Endothelial cell of umbilical vein (primary cell): ENCODE data around the gene EIF4A3. TPM values are rescaled to one million over a fixed set of nuclear protein-coding genes. Genes with fewer than 3 reads are reported as not detected.

Source experiments
- BruUV-seq: library from RNA; stranded (reverse); fragments of 400-500 nt; replicated peaks from 2 replicates; lab custom pipeline; 2021; lab: Mats Ljungman, UMichigan
- CTCF ChIA-PET: fragments of 300-600, 350-600 bp; sonication (Branson Sonifier 250); formaldehyde crosslinking; loops from one replicate; lab custom pipeline; 2021; ENCODE audit warnings: antibody characterized with exemption, inconsistent platforms; lab: Charles Lee
- POLR2A ChIA-PET: fragments of 300-600, 350-600 bp; sonication (Branson Sonifier 250); formaldehyde crosslinking; loops from one replicate; lab custom pipeline; 2021; ENCODE audit warnings: antibody characterized with exemption, inconsistent platforms; lab: Charles Lee
- DNase-seq: peaks from one replicate; pipeline ENCODE4 v3.0.0-alpha.2; 2011; ENCODE audit warnings: low read depth, low spot score
- FAIRE-seq: peaks from 2 replicates; lab custom pipeline; 2011; peaks lifted over from hg19 to GRCh38; lab: Jason Lieb, UNC
- H2AFZ ChIP-seq: 2 replicates; pipeline ENCODE4 v1.6.0; 2012; ENCODE audit warnings: low read depth, low read length, control low read depth, inconsistent platforms
- H3K27ac ChIP-seq: 2 replicates; pipeline ENCODE4 v1.5.1; 2011; ENCODE audit warnings: low read depth, mild to moderate bottlenecking, control low read depth, low read length, moderate library complexity; ENCODE audit not compliant: insufficient read depth
- H3K27me3 ChIP-seq, 2 experiments: 2 replicates each; pipeline versions ENCODE4 v1.6.0 to v1.6.1; 2011; ENCODE audit warnings: low read length in 2 of 2, mixed read lengths in 1 of 2; ENCODE audit not compliant: control insufficient read depth in 2 of 2, insufficient read depth in 2 of 2
- H3K36me3 ChIP-seq, 2 experiments: 2 replicates in 1 of 2; 3 replicates in 1 of 2; pipeline ENCODE4 v1.5.1; 2011; ENCODE audit warnings: low read length in 2 of 2, mild to moderate bottlenecking in 1 of 2, moderate library complexity in 1 of 2; ENCODE audit not compliant: control insufficient read depth in 2 of 2, insufficient read depth in 2 of 2; ENCODE audit errors: extremely low read depth in 1 of 2
- H3K4me1 ChIP-seq: 3 replicates; pipeline ENCODE4 v1.5.1; 2011; ENCODE audit warnings: mild to moderate bottlenecking, low read length; ENCODE audit not compliant: control insufficient read depth, insufficient read depth; ENCODE audit errors: extremely low read depth
- H3K4me2 ChIP-seq: 2 replicates; pipeline ENCODE4 v1.6.1; 2011; ENCODE audit warnings: low read length, control low read depth, mixed read lengths; ENCODE audit not compliant: insufficient read depth
- H3K4me3 ChIP-seq, 3 experiments: fragments of 200-600 bp in 1 of 3; sonication (generic), shearing (Covaris generic) in 1 of 3; replicated peaks in 1 of 3; 2 replicates each; pipeline ENCODE4 v1.5.1; 2011 to 2016; ENCODE audit warnings: control low read depth in 3 of 3, low read length in 3 of 3, mild to moderate bottlenecking in 2 of 3, inconsistent platforms in 1 of 3, low read depth in 1 of 3, moderate library complexity in 1 of 3; ENCODE audit not compliant: insufficient read depth in 1 of 3
- H3K79me2 ChIP-seq: 2 replicates; pipeline ENCODE4 v1.6.0; 2012; ENCODE audit warnings: low read length, inconsistent platforms; ENCODE audit not compliant: control insufficient read depth, insufficient read depth
- H3K9ac ChIP-seq: replicated peaks from 2 replicates; pipeline ENCODE3; 2011; ENCODE audit warnings: low read length, control low read depth; ENCODE audit not compliant: insufficient read depth; ENCODE audit errors: extremely low read depth
- H3K9me1 ChIP-seq: replicated peaks from 3 replicates; pipeline ENCODE4 v1.6.0; 2011; ENCODE audit warnings: mild to moderate bottlenecking, low read length; ENCODE audit not compliant: control insufficient read depth, insufficient read depth; ENCODE audit errors: extremely low read depth
- H3K9me3 ChIP-seq: replicated peaks from 2 replicates; pipeline ENCODE4 v1.5.1; 2012; ENCODE audit warnings: low read length, inconsistent platforms; ENCODE audit not compliant: control insufficient read depth, insufficient read depth
- H4K20me1 ChIP-seq: replicated peaks from 2 replicates; pipeline ENCODE3; 2011; ENCODE audit warnings: mild to moderate bottlenecking, low read length; ENCODE audit not compliant: control insufficient read depth, insufficient read depth; ENCODE audit errors: extremely low read depth
- CTCF ChIP-seq, 2 donors: IDR thresholded peaks; 1 replicate in 1 of 2; 2 replicates in 1 of 2; pipeline ENCODE4 v1.5.1; 2011; ENCODE audit warnings: low read length in 2 of 2, mild to moderate bottlenecking in 2 of 2, moderate library complexity in 2 of 2, control low read depth in 1 of 2, inconsistent platforms in 1 of 2, low read depth in 1 of 2; ENCODE audit not compliant: insufficient read depth in 1 of 2; ENCODE audit errors: extremely low read depth in 1 of 2
- EZH2 ChIP-seq: IDR thresholded peaks from 2 replicates; pipeline ENCODE4 v1.6.1; 2012; ENCODE audit warnings: borderline replicate concordance, low read depth, mild to moderate bottlenecking, moderate library complexity, low read length, inconsistent platforms; ENCODE audit not compliant: severe bottlenecking
- FOS ChIP-seq: IDR thresholded peaks from 2 replicates; pipeline ENCODE4 v1.6.1; 2011; ENCODE audit warnings: mild to moderate bottlenecking, low read length, moderate library complexity, borderline replicate concordance; ENCODE audit not compliant: insufficient read depth
- GATA2 ChIP-seq: IDR thresholded peaks from 2 replicates; pipeline ENCODE4 v1.7.0; 2011; ENCODE audit warnings: low read depth, mild to moderate bottlenecking, moderate library complexity, mixed read lengths, low read length; ENCODE audit not compliant: insufficient read length, insufficient read depth
- JUN ChIP-seq: IDR thresholded peaks from 2 replicates; pipeline ENCODE4 v1.6.1; 2011; ENCODE audit warnings: borderline replicate concordance, low read depth; ENCODE audit not compliant: insufficient read length, insufficient read depth
- MYC ChIP-seq: IDR thresholded peaks from one replicate; pipeline ENCODE4 v1.6.1; 2011; ENCODE audit warnings: mild to moderate bottlenecking, low read depth, low read length
- POLR2A ChIP-seq: IDR thresholded peaks from 2 replicates; pipeline ENCODE4 v1.6.1; 2012; ENCODE audit warnings: low read depth, mild to moderate bottlenecking, control low read depth, low read length
- POLR2AphosphoS5 ChIP-seq: IDR thresholded peaks from 2 replicates; pipeline ENCODE4 v1.6.1; 2012; ENCODE audit warnings: low read depth, mild to moderate bottlenecking, control low read depth, low read length, moderate library complexity; ENCODE audit not compliant: insufficient read depth
- dilution Hi-C: fragments of 300-500 bp; cut with MboI; formaldehyde crosslinking; loops from one replicate; pipeline ENCODE4 v1.15.0; 2019; ENCODE audit warnings: low sequenced_read_pairs; ENCODE audit not compliant: extremely low pct_ligation_motif_present
- intact Hi-C: fragments of 100-400 bp; cut with micrococcal nuclease; formaldehyde crosslinking; loops from one replicate; pipeline ENCODE4 v1.10.0; 2022
- polyA plus RNA-seq, 4 experiments: library from polyadenylated mRNA; depleted of rRNA in 3 of 4; stranded (reverse) in 3 of 4; unstranded in 1 of 4; fragments of >200 nt; gene quantifications; 2 replicates each; pipeline versions ENCODE4 v1.2.1 to v1.2.3, GENCODE V29; 2011 to 2012; ENCODE audit warnings: missing spikeins in 1 of 4
- total RNA-seq: library from RNA; stranded (reverse); gene quantifications from 2 replicates; pipeline ENCODE4 v1.2.3, GENCODE V29; 2021

EIF4A3 gene
- total and polyA plus RNA-seq, 2 donors (not counting 3 experiments of a cell fraction or from before 2014, with no cell fraction given), result 90.4 to 94.5 TPM

DNA sequence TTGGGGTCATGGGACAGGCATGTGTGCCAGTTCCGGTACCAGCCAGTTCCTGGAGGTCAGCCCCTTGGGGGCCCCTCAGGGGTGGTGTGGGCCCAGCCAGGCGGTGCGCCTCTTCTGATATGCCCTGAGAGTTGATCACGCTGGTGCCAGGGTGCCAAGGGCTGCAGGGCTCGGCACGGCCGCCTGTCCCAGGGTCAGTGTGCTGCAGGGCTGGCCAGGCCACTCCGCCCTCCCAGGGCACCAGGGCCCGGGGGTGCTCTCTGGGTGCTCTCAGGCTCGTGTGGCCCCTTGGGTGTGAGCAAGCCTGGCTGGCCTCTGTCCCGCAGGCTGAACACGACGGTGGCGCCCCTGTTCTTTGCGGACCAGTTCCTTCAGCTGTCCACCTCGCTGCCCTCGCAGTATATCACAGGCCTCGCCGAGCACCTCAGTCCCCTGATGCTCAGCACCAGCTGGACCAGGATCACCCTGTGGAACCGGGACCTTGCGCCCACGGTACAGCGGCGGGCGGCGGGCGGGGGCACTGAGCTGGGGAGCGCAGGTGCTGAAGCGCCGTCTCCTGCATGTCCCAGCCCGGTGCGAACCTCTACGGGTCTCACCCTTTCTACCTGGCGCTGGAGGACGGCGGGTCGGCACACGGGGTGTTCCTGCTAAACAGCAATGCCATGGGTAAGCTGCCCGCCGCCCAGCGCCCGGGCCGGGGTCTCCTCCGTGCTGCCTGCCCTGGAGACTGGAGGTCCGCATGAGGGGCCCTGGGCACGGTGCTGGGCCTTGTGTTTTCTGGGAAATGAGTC lies 39.5 kb downstream of the EIF4A3 start:
- ChIA-PET CTCF (interaction anchor here (0.7 to 1.5 kb wide), 2 partner anchors 11 to 17 kb away, joined by 3 to 4 read pairs; no protein-coding TSS in a partner anchor), POLR2A (no interaction called here)
- H4K20me1 ChIP-seq, result no peaks in the 10 kb centered on the region
- dilution Hi-C loops (no loop called here), intact Hi-C loops (loop anchor here (10.0 kb wide), 1 partner anchor 257 kb away; no protein-coding TSS in a partner anchor)
- TF ChIP-seq CTCF (IDR thresholded peaks at IDR 0.05; ENCODE audit: extremely low read depth in 1 of 2, insufficient read depth in 1 of 2, low read depth in 1 of 2, low read length in 2 of 2), result no peak
- no peak for TF ChIP-seq GATA2
- TF ChIP-seq EZH2, result no peak
- no peak for TF ChIP-seq POLR2A
- TF ChIP-seq MYC, result no peak
- TF ChIP-seq POLR2AphosphoS5, result no peak
- no peak for TF ChIP-seq FOS
- TF ChIP-seq JUN, result no peak
- DNase-seq (no peak), FAIRE-seq (no peak)
- no peak overlapping the region for H3K27ac ChIP-seq
- H3K9ac ChIP-seq, result no peak overlapping the region
- H3K4me3 ChIP-seq, result no peak overlapping the region
- no peaks in the 10 kb centered on the region for H3K27me3 ChIP-seq
- H3K36me3 ChIP-seq, result no peaks in the 10 kb centered on the region
- H2AFZ ChIP-seq, result no peak overlapping the region
- no peaks in the 10 kb centered on the region for H3K79me2 ChIP-seq
- no peak overlapping the region for H3K4me2 ChIP-seq
- no peaks in the 10 kb centered on the region for H3K4me1 ChIP-seq
- BruUV-seq, result no TSS peak
- no peaks in the 10 kb centered on the region for H3K9me3 ChIP-seq
- no peaks in the 10 kb centered on the region for H3K9me1 ChIP-seq
